Esophagus squamous epithelium (tissue), 5 donors: ENCODE results near the gene FFAR4. TPM values are rescaled to one million over a fixed set of nuclear protein-coding genes. Genes with fewer than 3 reads are reported as not detected.

Source experiments
- DNase-seq: peaks from one replicate; lab custom pipeline; 2025; lab: John Stamatoyannopoulos, UW
- H3K27ac ChIP-seq, 4 donors: fragments of 200-600 bp; sonication (generic); one replicate each; pipeline ENCODE4 v1.5.1; 2016 to 2019; ENCODE audit warnings: mild to moderate bottlenecking in 1 of 4
- H3K27me3 ChIP-seq, 4 donors: fragments of 200-600 bp; sonication (generic); 1 replicate in 3 of 4; 2 replicates in 1 of 4; pipeline versions ENCODE4 v1.5.1 to v1.6.0; 2017 to 2021; ENCODE audit warnings: antibody characterized with exemption in 1 of 4
- H3K36me3 ChIP-seq, 3 donors: fragments of 200-600 bp; sonication (generic); one replicate each; pipeline ENCODE4 v1.5.1; 2016 to 2019
- H3K4me1 ChIP-seq, 3 donors: fragments of 200-600 bp; sonication (generic); one replicate each; pipeline ENCODE4 v1.5.1; 2017 to 2019
- H3K4me3 ChIP-seq, 4 donors: fragments of 200-600 bp; sonication (generic); 1 replicate in 3 of 4; 2 replicates in 1 of 4; pipeline ENCODE4 v1.5.1; 2016 to 2019; ENCODE audit warnings: mild to moderate bottlenecking in 2 of 4, moderate library complexity in 1 of 4
- H3K9me3 ChIP-seq, 3 donors: fragments of 200-600 bp; sonication (generic); one replicate each; pipeline ENCODE4 v1.5.1; 2016 to 2019
- CTCF ChIP-seq, 6 experiments: fragments of 450-650 bp in 4 of 6; fragments of 200-600 bp in 2 of 6; sonication (generic) in 2 of 6; IDR thresholded peaks; one replicate each; pipeline ENCODE4 v1.5.1; 2016 to 2019; ENCODE audit warnings: antibody characterized with exemption in 6 of 6, mild to moderate bottlenecking in 4 of 6, moderate library complexity in 4 of 6
- POLR2A ChIP-seq, 4 donors: fragments of 450-650 bp; IDR thresholded peaks; one replicate each; pipeline ENCODE4 v1.6.1; 2017; ENCODE audit warnings: antibody characterized with exemption in 4 of 4, mild to moderate bottlenecking in 4 of 4, moderate library complexity in 3 of 4
- WGBS, 2 donors: methylation state at CpG; one replicate each; pipeline ENCODE4 v1.1.5; 2018; 5-methylcytosine and 5-hydroxymethylcytosine counted together
- intact Hi-C: fragments of 100-400 bp; cut with DNase I; formaldehyde crosslinking; loops from one replicate; pipeline ENCODE4 v1.15.0; 2022
- total RNA-seq, 4 donors: library from RNA; depleted of rRNA; stranded (reverse); fragments of >200 nt; gene quantifications; one replicate each; pipeline ENCODE4 v1.1.0, GENCODE V29; 2016
- donor health status: DM: yes; HTN: yes; CAD: no.

Gene FFAR4
- total RNA-seq, 4 donors from 2014 or later, result 0.26 to 1.1 TPM; not detected in 2

- H3K4me3 ChIP-seq, result no peak overlapping the region
- intact Hi-C loops, result no loop called here
- no peak for TF ChIP-seq CTCF (IDR thresholded peaks at IDR 0.05)
- TF ChIP-seq POLR2A (IDR thresholded peaks at IDR 0.05), result no peak
These were observed 63.3 kb downstream of the FFAR4 start for GRCh38 chr10:93629647-93630305.

GRCh38 chr10:93630625-93631557, 64.4 kb downstream of the FFAR4 start:
- no peak overlapping the region for H3K27ac ChIP-seq
- H3K4me3 ChIP-seq, result no peak overlapping the region
- no peak for TF ChIP-seq POLR2A (IDR thresholded peaks at IDR 0.05)
- no peak for TF ChIP-seq CTCF (IDR thresholded peaks at IDR 0.05)
- peaks cover 0 to 12% (median 0%) of the 10 kb centered on the region in 4 donors for H3K27me3 ChIP-seq
- intact Hi-C loops, result no loop called here
- no peak for DNase-seq
- H3K36me3 ChIP-seq, result no peaks in the 10 kb centered on the region
- H3K4me1 ChIP-seq, result no peaks in the 10 kb centered on the region
- H3K9me3 ChIP-seq, result no peaks in the 10 kb centered on the region
- WGBS, 2 donors, result 75 to 82% methylated on average over 10 to 12 of the region's 15 CpGs

More at GRCh38 chr10:93629647-93630305, 63.3 kb downstream of the FFAR4 start:
- no peak for DNase-seq
- Histone ChIP-seq H3K9me3 (no peaks in the 10 kb centered on the region), H3K27ac (no peak overlapping the region), H3K4me1 (no peaks in the 10 kb centered on the region), H3K36me3 (no peaks in the 10 kb centered on the region), H3K27me3 (peaks cover 0 to 12% (median 0%) of the 10 kb centered on the region in 4 donors)
- 48 to 60% methylated on average over 6 to 7 of the region's 7 CpGs for WGBS, 2 donors

Other genes with a start within 250 kb of the FFAR4 start
- 100 to 1,000 TPM in 2 of 4 donors, 10 to 100 TPM in 2; 61.1 to 123 (median 99.6) TPM for gene MYOF, start 84.3 kb upstream of the FFAR4 start, total RNA-seq
- gene CEP55, start 70.1 kb upstream of the FFAR4 start, total RNA-seq, result 10 to 100 TPM in 2 of 4 donors, 1 to 10 TPM in 2; 6.7 to 23.7 (median 14.4) TPM
- gene RBP4, start 34.6 kb downstream of the FFAR4 start, total RNA-seq, result 1 to 10 TPM in 1 of 4 donors, not detected in 3; 1.7 TPM
- gene PDE6C, start 45.9 kb downstream of the FFAR4 start, total RNA-seq, result not detected
- 10 to 100 TPM in 1 of 4 donors, 1 to 10 TPM in 3; 5.0 to 12.0 (median 5.9) TPM for gene FRA10AC1, start 135.9 kb downstream of the FFAR4 start, total RNA-seq
- gene LGI1, start 191.3 kb downstream of the FFAR4 start, total RNA-seq, result 1 to 10 TPM in 1 of 4 donors, under 1 TPM in 1, not detected in 2; 0.41 to 2.9 TPM